HG03103 (cell line): Measurements from ENCODE around the gene UBFD1.
"Not testable (repeated sequence)": the region's sequence is repeated elsewhere in the genome, so short reads cannot be mapped to it uniquely, and the experiment has no call there.

Experiments used
- ATAC-seq: cut with Tn5 transposase; IDR thresholded peaks from one replicate; pipeline ENCODE4 v1.9.1; 2021; ENCODE audit warnings: low read depth; ENCODE audit not compliant: unreplicated experiment

The UBFD1 gene

GRCh38 chr16:23524886-23525285, 32.6 kb upstream of the UBFD1 start:
- ATAC-seq = no peak

GRCh38 chr16:23527961-23528643, 29.4 kb upstream of the UBFD1 start:
- ATAC-seq = no peak

- ATAC-seq = no peak
These were observed 28.8 kb upstream of the UBFD1 start for GRCh38 chr16:23528644-23529310.

GRCh38 chr16:23530062-23530461, 27.5 kb upstream of the UBFD1 start:
- ATAC-seq = no peak

- ATAC-seq = no peak
These were observed 25.1 kb upstream of the UBFD1 start for GRCh38 chr16:23532448-23532847.

DNA sequence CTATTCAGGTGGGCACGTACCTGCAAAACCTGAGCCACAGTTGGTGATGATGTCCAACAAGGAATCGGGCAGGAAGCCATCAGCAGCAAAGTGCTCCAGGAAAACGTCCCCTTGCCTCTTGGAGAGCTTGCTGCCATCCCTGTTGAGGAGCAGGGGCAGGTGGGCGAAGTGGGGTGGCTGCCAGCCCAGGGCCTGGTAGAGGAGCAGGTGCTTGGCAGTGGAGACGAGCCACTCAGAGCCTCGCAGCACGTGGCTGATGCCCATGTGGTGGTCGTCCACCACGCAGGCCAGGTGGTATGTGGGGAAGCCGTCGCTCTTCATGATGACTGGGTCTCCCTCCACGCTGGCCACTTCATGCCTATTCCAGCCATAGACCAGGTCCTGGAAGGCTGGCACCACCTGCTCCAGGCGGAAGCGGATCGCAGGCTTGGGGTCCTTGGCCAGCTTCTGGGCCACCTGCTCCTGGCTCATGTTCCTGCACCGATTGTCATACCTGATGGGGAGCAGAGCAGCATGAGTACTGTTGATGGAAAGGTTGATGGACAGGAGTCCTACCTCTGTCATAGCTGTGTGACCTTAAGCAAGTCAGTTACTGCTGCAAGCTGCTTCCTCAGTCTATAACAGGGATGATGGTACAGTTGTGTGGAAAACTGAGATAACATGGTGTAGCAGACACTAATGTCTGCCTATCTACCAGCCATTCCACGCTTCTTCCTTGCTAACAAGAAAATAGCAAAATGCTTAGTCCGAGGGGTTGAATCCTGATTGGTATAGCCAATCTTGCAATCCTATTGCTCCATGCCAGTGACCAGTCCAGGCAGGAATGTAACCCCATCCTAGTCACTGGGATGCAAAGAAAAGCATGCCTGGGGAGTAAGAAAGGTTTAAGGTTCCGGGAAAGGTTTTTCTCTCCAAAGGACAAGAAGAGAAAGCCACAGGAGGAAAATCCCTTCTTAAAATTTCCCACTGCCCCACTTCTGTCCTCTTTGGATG, 22.4 kb upstream of the UBFD1 start:
- no peak for ATAC-seq

DNA sequence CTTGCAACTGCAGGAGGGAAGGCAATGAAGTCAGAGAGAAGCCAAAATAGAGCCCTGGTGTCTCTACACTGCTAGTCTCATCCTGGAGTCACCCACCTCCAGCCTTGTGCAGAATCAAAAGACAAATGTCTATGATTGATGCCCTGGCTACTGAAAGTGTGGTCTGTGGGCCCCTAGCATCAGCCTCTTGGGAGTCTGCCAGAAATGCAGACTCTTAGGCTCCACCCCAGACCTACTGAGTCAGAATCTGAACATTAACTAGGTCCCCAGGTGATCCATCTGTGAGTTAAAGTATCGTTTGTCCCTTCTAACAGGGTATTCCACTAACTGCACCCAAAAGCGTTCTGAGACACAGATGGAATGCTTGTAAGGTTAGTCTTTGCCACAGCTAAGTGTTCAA, 21.6 kb upstream of the UBFD1 start:
- ATAC-seq = no peak

- no peak for ATAC-seq
These were observed 20.1 kb upstream of the UBFD1 start for GRCh38 chr16:23537390-23537789.

GRCh38 chr16:23538919-23539278, 18.6 kb upstream of the UBFD1 start:
- ATAC-seq = no peak

DNA sequence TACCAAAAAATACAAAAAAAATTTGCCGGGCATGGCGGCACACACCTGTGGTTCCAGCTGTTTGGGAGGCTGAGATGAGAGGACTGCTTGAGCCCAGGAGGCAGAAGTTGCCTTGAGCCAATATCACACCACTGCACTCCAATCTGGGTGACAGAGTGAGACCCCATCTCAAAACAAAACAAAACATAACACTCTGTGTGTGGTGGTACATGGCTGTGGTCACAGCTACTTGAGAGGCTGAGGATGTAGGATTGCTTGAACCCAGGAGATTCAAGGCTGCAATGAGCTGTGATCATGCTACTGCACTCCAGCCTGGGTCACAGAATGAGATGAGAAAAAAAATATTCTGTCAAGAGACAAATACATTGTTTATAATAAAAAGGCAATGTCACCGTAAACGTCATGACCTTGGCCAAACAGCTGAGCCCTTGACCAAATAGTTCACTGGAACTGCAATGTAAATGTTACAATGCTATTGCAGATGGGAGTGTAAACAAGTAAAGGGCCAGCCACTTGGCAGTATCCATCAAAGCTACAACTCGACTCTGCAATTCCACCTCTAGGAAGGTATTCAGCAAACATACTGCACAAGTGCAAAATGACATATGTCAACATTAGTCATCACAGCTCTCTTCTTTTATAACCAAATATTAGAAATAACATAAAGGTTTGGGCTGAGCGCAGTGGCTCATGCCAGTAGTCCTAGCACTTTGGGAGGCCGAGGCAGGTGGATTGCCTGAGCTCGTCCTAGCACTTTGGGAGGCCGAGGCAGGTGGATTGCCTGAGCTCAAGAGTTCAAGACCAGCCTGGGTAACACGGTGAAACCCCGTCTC, 17.3 kb upstream of the UBFD1 start:
- ATAC-seq = no peak

GRCh38 chr16:23540817-23541178, 16.7 kb upstream of the UBFD1 start:
- not testable (repeated sequence) for ATAC-seq

GRCh38 chr16:23544436-23544835, 13.1 kb upstream of the UBFD1 start:
- ATAC-seq = no peak

- ATAC-seq = no peak
These were observed 7.6 kb upstream of the UBFD1 start for GRCh38 chr16:23549938-23550337.

GRCh38 chr16:23552161-23552560, 5.4 kb upstream of the UBFD1 start:
- no peak for ATAC-seq

- no peak for ATAC-seq
These were observed 3.0 kb upstream of the UBFD1 start for GRCh38 chr16:23554536-23554935.

- ATAC-seq = peak; percentile 4
These were observed 514 bp downstream of the UBFD1 start for GRCh38 chr16:23557779-23558702.

DNA sequence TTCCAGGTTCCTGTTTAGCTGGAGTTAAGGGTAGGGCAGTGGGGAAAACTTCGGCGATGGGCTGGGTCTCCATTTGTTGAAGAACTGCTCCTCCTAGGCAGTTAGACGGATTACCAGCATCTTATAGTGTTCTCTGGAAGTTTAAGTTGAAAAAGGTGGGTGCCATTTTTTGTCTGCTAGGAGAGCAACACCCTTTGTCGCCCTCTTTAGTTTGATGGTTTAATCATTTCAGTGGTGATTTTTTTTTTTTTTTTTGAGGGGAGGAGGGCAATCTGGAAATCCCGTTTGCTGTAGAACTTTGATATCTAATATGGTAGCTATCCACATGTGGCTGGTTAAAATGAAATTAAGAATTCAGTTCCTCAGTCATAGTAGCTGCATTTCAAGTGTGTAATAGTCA, 4.1 kb downstream of the UBFD1 start:
- ATAC-seq = no peak

- ATAC-seq = no peak
These were observed 5.0 kb downstream of the UBFD1 start for GRCh38 chr16:23562505-23562904.

- no peak for ATAC-seq
These were observed 5.7 kb downstream of the UBFD1 start for GRCh38 chr16:23563186-23563585.
